GM12874 (cell line): ENCODE results near the gene FKBP7.
A peak's percentile ranks its signal among the peaks of the same experiment; 100 is the strongest.

Source experiments
- CTCF ChIP-seq: IDR thresholded peaks from 2 replicates; pipeline ENCODE4 v1.5.1; 2011; ENCODE audit warnings: low read depth, mild to moderate bottlenecking, control low read depth, low read length, moderate library complexity; ENCODE audit not compliant: insufficient read depth

FKBP7 gene

GRCh38 chr2:178478439-178479274 lies at the start of gene FKBP7:
FKBP7 (minus strand) TSS chr2:178478600; CDS start chr2:178478499, 101 bp downstream.
- peak; percentile 84 for TF ChIP-seq CTCF

GRCh38 chr2:178527592-178527991 lies 49.2 kb upstream of the FKBP7 start:
- TF ChIP-seq CTCF: no peak

- TF ChIP-seq CTCF: no peak
Measured at GRCh38 chr2:178526256-178526655, 47.9 kb upstream of the FKBP7 start.

GRCh38 chr2:178523596-178524134 lies 45.3 kb upstream of the FKBP7 start:
- TF ChIP-seq CTCF: no peak

- peak; percentile 76 for TF ChIP-seq CTCF
Measured at GRCh38 chr2:178522950-178523595, 44.7 kb upstream of the FKBP7 start.

- no peak for TF ChIP-seq CTCF
Measured at GRCh38 chr2:178521304-178522150, 43.1 kb upstream of the FKBP7 start.

GRCh38 chr2:178517496-178517895 lies 39.1 kb upstream of the FKBP7 start:
- no peak for TF ChIP-seq CTCF
